Left lung (tissue), 10 donors: ENCODE data around the gene JAZF1. TPM values are rescaled to one million over a fixed set of nuclear protein-coding genes. Genes with fewer than 3 reads are reported as not detected.

ENCODE experiments used
- ATAC-seq: fragments of 200-7000 bp; cut with Tn5 transposase; one replicate; pipeline ENCODE4 v1.9.1; 2020; ENCODE audit warnings: moderate library complexity
- DNase-seq, 4 donors: peaks; one replicate each; pipeline ENCODE4 v3.0.0-alpha.2; 2013 to 2020
- H3K27ac ChIP-seq, 2 donors: fragments of 200-600 bp; sonication (generic) in 1 of 2; one replicate each; pipeline versions ENCODE4 v1.5.0 to v1.8.0; 2020 to 2021
- H3K27me3 ChIP-seq, 2 donors: fragments of 200-600 bp; sonication (generic) in 1 of 2; one replicate each; pipeline versions ENCODE4 v1.5.0 to v1.8.0; 2020 to 2021
- H3K36me3 ChIP-seq, 2 donors: fragments of 200-600 bp; sonication (generic) in 1 of 2; one replicate each; pipeline versions ENCODE4 v1.5.0 to v1.8.0; 2020 to 2021
- H3K4me1 ChIP-seq, 2 donors: fragments of 200-600 bp; one replicate each; pipeline ENCODE4 v1.8.0; 2021
- H3K4me3 ChIP-seq, 2 donors: fragments of 200-600 bp; sonication (generic) in 1 of 2; one replicate each; pipeline versions ENCODE4 v1.5.0 to v1.8.0; 2020 to 2021; ENCODE audit warnings: mild to moderate bottlenecking in 1 of 2
- H3K9me3 ChIP-seq, 2 donors: fragments of 200-600 bp; sonication (generic) in 1 of 2; one replicate each; pipeline versions ENCODE4 v1.5.0 to v1.8.0; 2020 to 2021
- CTCF ChIP-seq, 2 donors: fragments of 200-600 bp; sonication (generic) in 1 of 2; IDR thresholded peaks; one replicate each; pipeline versions ENCODE4 v1.5.0 to v1.8.0; 2021; ENCODE audit warnings: antibody characterized with exemption in 2 of 2
- intact Hi-C, 2 donors: fragments of 100-400 bp; cut with DNase I; formaldehyde crosslinking; loops; one replicate each; pipeline versions ENCODE4 v1.11.2 to v1.14.2; 2022
- polyA plus RNA-seq, 6 donors: library from polyadenylated mRNA; unstranded; fragments of 120-200 nt; gene quantifications; one replicate each; pipeline ENCODE4 v1.2.1, GENCODE V29; 2013; ENCODE audit not compliant: insufficient read length in 6 of 6
- total RNA-seq, 2 donors: library from RNA; stranded (reverse); fragmentation: NEBNext Ultra II Directional; extraction: Animal tissue kit (Norgen Biotek cat#: 25700); gene quantifications; one replicate each; pipeline ENCODE4 v1.2.1, GENCODE V29; 2021
- donor health status: DM: no; HTN: yes; CAD: no.
- donor health status: DM: no; HTN: no; CAD: no.

The JAZF1 gene
- total and polyA plus RNA-seq, 8 donors = 11.1 to 18.2 (median 13.8) TPM

GRCh38 chr7:28169230-28169629 lies 11.4 kb downstream of the JAZF1 start:
- Histone ChIP-seq H3K4me3 (no peak overlapping the region), H3K27ac (no peak overlapping the region), H3K36me3 (no peaks in the 10 kb centered on the region), H3K27me3 (no peaks in the 10 kb centered on the region), H3K9me3 (no peaks in the 10 kb centered on the region), H3K4me1 (peaks cover 0 to 10% of the 10 kb centered on the region in 2 donors)
- ATAC-seq (no peak), DNase-seq (no peak)
- TF ChIP-seq CTCF (IDR thresholded peaks at IDR 0.05) = no peak
- intact Hi-C loops = no loop called here

- intact Hi-C loops = no loop called here
- no peaks in the 10 kb centered on the region for H3K27me3 ChIP-seq
- H3K9me3 ChIP-seq = no peaks in the 10 kb centered on the region
- ATAC-seq = peak; percentile 14
- TF ChIP-seq CTCF (IDR thresholded peaks at IDR 0.05) = no peak
- DNase-seq = no peak
- H3K27ac ChIP-seq = no peak overlapping the region
- peaks cover 0 to 10% of the 10 kb centered on the region in 2 donors for H3K4me1 ChIP-seq
- H3K4me3 ChIP-seq = no peak overlapping the region
- H3K36me3 ChIP-seq = no peaks in the 10 kb centered on the region
Observed at GRCh38 chr7:28168393-28169158, 12.0 kb downstream of the JAZF1 start.

- Histone ChIP-seq H3K36me3 (no peaks in the 10 kb centered on the region), H3K4me3 (no peak overlapping the region), H3K27me3 (no peaks in the 10 kb centered on the region), H3K27ac (no peak overlapping the region), H3K9me3 (no peaks in the 10 kb centered on the region), H3K4me1 (peaks cover 0 to 10% of the 10 kb centered on the region in 2 donors)
- intact Hi-C loops = no loop called here
- no peak for TF ChIP-seq CTCF (IDR thresholded peaks at IDR 0.05)
- ATAC-seq (no peak), DNase-seq (no peak)
Observed at GRCh38 chr7:28166982-28167715, 13.4 kb downstream of the JAZF1 start.

- TF ChIP-seq CTCF (IDR thresholded peaks at IDR 0.05) = no peak
- Histone ChIP-seq H3K27me3 (no peaks in the 10 kb centered on the region), H3K9me3 (no peaks in the 10 kb centered on the region), H3K27ac (no peak overlapping the region), H3K36me3 (no peaks in the 10 kb centered on the region), H3K4me1 (peaks cover 0 to 10% of the 10 kb centered on the region in 2 donors), H3K4me3 (no peak overlapping the region)
- no peak for DNase-seq
- no peak for ATAC-seq
- intact Hi-C loops = no loop called here
Observed at GRCh38 chr7:28165961-28166955, 14.3 kb downstream of the JAZF1 start.
